ENCODE data around the gene PCDHGB5. TPM values are rescaled to one million over a fixed set of nuclear protein-coding genes. Genes with fewer than 3 reads are reported as not detected.

PCDHGB5 gene
- total and polyA plus RNA-seq, 2 of the 13 experiments (the other 11 are each of a cell fraction or from before 2014, with no cell fraction given) = 0.08 to 0.44 TPM

DNA sequence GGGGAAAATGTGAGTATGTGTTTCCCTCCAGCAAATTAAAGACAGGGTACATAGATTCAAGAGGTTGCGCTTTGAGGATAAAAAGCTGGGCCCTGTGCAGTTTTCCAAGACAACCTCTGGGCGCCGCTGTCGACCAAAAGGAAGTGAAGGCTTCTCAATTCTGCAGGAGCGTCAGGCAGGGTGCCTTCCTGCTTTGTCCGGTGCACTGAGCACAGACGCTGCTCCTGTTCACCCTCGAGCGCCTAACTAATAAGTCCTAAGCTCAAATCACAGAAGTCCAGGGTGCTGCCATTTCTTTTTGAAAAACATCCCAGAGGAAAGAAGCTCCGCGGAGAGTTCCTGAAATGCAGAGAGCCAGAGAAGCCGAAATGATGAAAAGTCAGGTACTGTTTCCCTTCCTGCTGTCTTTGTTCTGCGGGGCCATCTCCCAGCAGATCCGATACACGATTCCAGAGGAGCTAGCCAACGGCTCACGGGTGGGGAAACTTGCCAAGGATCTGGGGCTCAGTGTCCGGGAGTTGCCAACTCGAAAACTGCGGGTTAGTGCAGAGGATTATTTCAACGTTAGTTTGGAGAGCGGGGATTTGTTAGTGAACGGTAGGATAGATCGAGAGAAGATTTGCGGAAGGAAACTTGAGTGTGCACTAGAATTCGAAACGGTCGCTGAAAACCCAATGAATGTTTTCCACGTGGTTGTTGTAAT lies 47.7 kb upstream of the PCDHGB5 start, which contains the start of gene PCDHGB1 (continued):
- TF ChIP-seq, protein P1, sequence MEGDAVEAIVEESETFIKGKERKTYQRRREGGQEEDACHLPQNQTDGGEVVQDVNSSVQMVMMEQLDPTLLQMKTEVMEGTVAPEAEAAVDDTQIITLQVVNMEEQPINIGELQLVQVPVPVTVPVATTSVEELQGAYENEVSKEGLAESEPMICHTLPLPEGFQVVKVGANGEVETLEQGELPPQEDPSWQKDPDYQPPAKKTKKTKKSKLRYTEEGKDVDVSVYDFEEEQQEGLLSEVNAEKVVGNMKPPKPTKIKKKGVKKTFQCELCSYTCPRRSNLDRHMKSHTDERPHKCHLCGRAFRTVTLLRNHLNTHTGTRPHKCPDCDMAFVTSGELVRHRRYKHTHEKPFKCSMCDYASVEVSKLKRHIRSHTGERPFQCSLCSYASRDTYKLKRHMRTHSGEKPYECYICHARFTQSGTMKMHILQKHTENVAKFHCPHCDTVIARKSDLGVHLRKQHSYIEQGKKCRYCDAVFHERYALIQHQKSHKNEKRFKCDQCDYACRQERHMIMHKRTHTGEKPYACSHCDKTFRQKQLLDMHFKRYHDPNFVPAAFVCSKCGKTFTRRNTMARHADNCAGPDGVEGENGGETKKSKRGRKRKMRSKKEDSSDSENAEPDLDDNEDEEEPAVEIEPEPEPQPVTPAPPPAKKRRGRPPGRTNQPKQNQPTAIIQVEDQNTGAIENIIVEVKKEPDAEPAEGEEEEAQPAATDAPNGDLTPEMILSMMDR (CRISPR knock-in tag; IDR thresholded peaks at IDR 0.05) = peak; percentile 85
- TF ChIP-seq RAD21 (CRISPR knock-in tag; IDR thresholded peaks at IDR 0.05) (peak; percentile 67), KMT2B (CRISPR knock-in tag; IDR thresholded peaks at IDR 0.05) (peak; percentile 67; the same call in 1 of the 2 replicates), ELF1 (CRISPR knock-in tag; IDR thresholded peaks at IDR 0.05) (peak; percentile 48; the same call in 1 of the 2 replicates), ZNF207 (IDR thresholded peaks at IDR 0.05; ENCODE audit: borderline replicate concordance) (no peak), GABPA (IDR thresholded peaks at IDR 0.05; ENCODE audit: low read depth, low read length) (no peak), GABPA (CRISPR knock-in tag; IDR thresholded peaks at IDR 0.05; ENCODE audit: low read depth) (peak; percentile 74), SAP130 (CRISPR knock-in tag; IDR thresholded peaks at IDR 0.05; ENCODE audit: low read depth) (peak; percentile 47), MXD4 (CRISPR knock-in tag; IDR thresholded peaks at IDR 0.05) (no peak), POGZ (CRISPR knock-in tag; IDR thresholded peaks at IDR 0.05) (0 out of 2 replicates have a peak, but pooled peaks have one; percentile 19), ZMYM4 (CRISPR knock-in tag; IDR thresholded peaks at IDR 0.05) (peak; percentile 60; the same call in 1 of the 2 replicates), RBM39 (IDR thresholded peaks at IDR 0.05; ENCODE audit: low read depth, low read length, poor library complexity, severe bottlenecking) (no peak), ZNF772 (CRISPR knock-in tag; IDR thresholded peaks at IDR 0.05) (0 out of 2 replicates have a peak, but pooled peaks have one; percentile 39), IRX3 (CRISPR knock-in tag; IDR thresholded peaks at IDR 0.05; ENCODE audit: borderline replicate concordance, low read depth) (no peak), ZBTB38 (CRISPR knock-in tag; IDR thresholded peaks at IDR 0.05) (peak; percentile 58)
